GM23338 (cell line): ENCODE results near the gene OGFRL1. TPM values are rescaled to one million over a fixed set of nuclear protein-coding genes. Genes with fewer than 3 reads are reported as not detected.

Source experiments
- ATAC-seq: fragments of 200-7000 bp; cut with Tn5 transposase; 3 replicates; pipeline ENCODE4 v1.9.1; 2020
- DNase-seq: peaks from one replicate; pipeline ENCODE4 v3.0.0-alpha.2; 2015; ENCODE audit warnings: low spot score
- H2AFZ ChIP-seq: fragments of 200-600 bp; sonication (generic); 2 replicates; pipeline ENCODE4 v1.8.0; 2016; ENCODE audit warnings: antibody characterized with exemption, mild to moderate bottlenecking, moderate library complexity
- H3F3A ChIP-seq: fragments of 200-600 bp; sonication (generic); replicated peaks from 2 replicates; pipeline ENCODE4 v1.8.0; 2017; ENCODE audit warnings: antibody characterized with exemption, mixed run types, low read depth
- H3K27ac ChIP-seq: fragments of 200-600 bp; sonication (generic); 2 replicates; pipeline ENCODE4 v1.6.1; 2016; ENCODE audit warnings: low read depth
- H3K27me3 ChIP-seq: fragments of 200-600 bp; sonication (generic); 2 replicates; pipeline ENCODE4 v1.8.0; 2016; ENCODE audit warnings: mild to moderate bottlenecking, mixed run types, moderate library complexity; ENCODE audit not compliant: insufficient read depth
- H3K36me3 ChIP-seq: fragments of 200-600 bp; sonication (generic); 2 replicates; pipeline ENCODE4 v1.8.0; 2016; ENCODE audit warnings: mild to moderate bottlenecking; ENCODE audit not compliant: insufficient read depth
- H3K4me1 ChIP-seq: fragments of 200-600 bp; sonication (generic); 2 replicates; pipeline ENCODE4 v1.8.0; 2016; ENCODE audit warnings: mild to moderate bottlenecking, moderate library complexity; ENCODE audit not compliant: insufficient read depth
- H3K4me2 ChIP-seq: fragments of 200-600 bp; sonication (generic); 2 replicates; pipeline ENCODE4 v1.7.1; 2017; ENCODE audit warnings: mixed run types
- H3K4me3 ChIP-seq: fragments of 200-600 bp; sonication (generic); 2 replicates; pipeline ENCODE4 v1.6.1; 2016; ENCODE audit warnings: mixed run types
- H3K79me2 ChIP-seq: fragments of 200-600 bp; sonication (generic); replicated peaks from 2 replicates; pipeline ENCODE4 v1.8.0; 2017; ENCODE audit warnings: mild to moderate bottlenecking; ENCODE audit not compliant: insufficient read depth
- H3K9me2 ChIP-seq: fragments of 200-600 bp; sonication (generic); 2 replicates; pipeline ENCODE4 v1.8.0; 2017; ENCODE audit not compliant: insufficient read depth
- H4K20me1 ChIP-seq: fragments of 200-600 bp; sonication (generic); replicated peaks from 2 replicates; pipeline ENCODE4 v1.8.0; 2017; ENCODE audit warnings: mild to moderate bottlenecking; ENCODE audit not compliant: insufficient read depth
- H3K27ac Mint-ChIP-seq: 2 replicates; pipeline ENCODE4 v1.8.0; 2020; ENCODE audit warnings: inconsistent platforms, mild to moderate bottlenecking, moderate library complexity, mixed read lengths
- H3K27me3 Mint-ChIP-seq: 3 replicates; pipeline ENCODE4 v1.8.0; 2022; ENCODE audit warnings: low read depth, mild to moderate bottlenecking, moderate library complexity, mixed read lengths, inconsistent platforms; ENCODE audit not compliant: insufficient read depth, poor library complexity
- H3K36me3 Mint-ChIP-seq: 3 replicates; pipeline ENCODE4 v1.8.0; 2021; ENCODE audit warnings: low read depth, mild to moderate bottlenecking, inconsistent platforms, moderate library complexity, mixed read lengths
- H3K4me1 Mint-ChIP-seq: 3 replicates; pipeline ENCODE4 v1.8.0; 2020; ENCODE audit warnings: mild to moderate bottlenecking, inconsistent platforms, mixed read lengths
- H3K4me3 Mint-ChIP-seq: 3 replicates; pipeline ENCODE4 v1.8.0; 2021; ENCODE audit warnings: moderate library complexity, mild to moderate bottlenecking, inconsistent platforms, mixed read lengths
- H3K9me3 Mint-ChIP-seq: 3 replicates; pipeline ENCODE4 v1.8.0; 2020; ENCODE audit warnings: moderate library complexity, mild to moderate bottlenecking, inconsistent platforms, mixed read lengths
- CREB1 ChIP-seq: fragments of 250-450 bp; sonication (Bioruptor Pico); IDR thresholded peaks from 2 replicates; pipeline ENCODE4 v1.5.0; 2020; ENCODE audit warnings: low read depth, mild to moderate bottlenecking, moderate library complexity
- EZH2phosphoT487 ChIP-seq: fragments of 200-600 bp; sonication (generic); IDR thresholded peaks from one replicate; pipeline ENCODE4 v1.8.1; 2018; ENCODE audit warnings: antibody characterized with exemption; ENCODE audit not compliant: unreplicated experiment
- NANOG ChIP-seq: IDR thresholded peaks from 2 replicates; pipeline ENCODE4 v1.6.1; 2016; ENCODE audit warnings: antibody characterized with exemption, borderline replicate concordance
- polyA plus RNA-seq: library from polyadenylated mRNA; unstranded; fragments of >200 nt; fragmentation: Nextera tagmentation; extraction: Ambion mirVana; gene quantifications from 2 replicates; pipeline ENCODE4 v1.2.1, GENCODE V29; 2016
- total RNA-seq: library from RNA; depleted of rRNA; stranded (reverse); fragments of >200 nt; shearing (Covaris generic); gene quantifications from 2 replicates; pipeline ENCODE4 v1.2.3, GENCODE V29; 2014
- TF ChIP-seq, protein P1 (sequence below), 2 experiments: fragments of 200-600 bp in 1 of 2; sonication (generic) in 1 of 2; conservative IDR thresholded peaks; 2 replicates each; pipeline versions ENCODE4 v1.5.1 to v1.6.1; 2016 to 2017; ENCODE audit warnings: antibody characterized with exemption in 2 of 2, low read depth in 2 of 2, mild to moderate bottlenecking in 2 of 2, moderate library complexity in 1 of 2
- TF ChIP-seq, protein P2 (sequence below): IDR thresholded peaks from one replicate; pipeline ENCODE4 v1.6.1; 2018; ENCODE audit warnings: antibody characterized with exemption; ENCODE audit not compliant: unreplicated experiment
- TF ChIP-seq, protein P3 (sequence below): IDR thresholded peaks from 2 replicates; pipeline ENCODE4 v1.6.1; 2016; ENCODE audit warnings: antibody characterized with exemption

The OGFRL1 gene
- total and polyA plus RNA-seq, 2 experiments from 2014 or later = 4.2 to 10.0 TPM

DNA sequence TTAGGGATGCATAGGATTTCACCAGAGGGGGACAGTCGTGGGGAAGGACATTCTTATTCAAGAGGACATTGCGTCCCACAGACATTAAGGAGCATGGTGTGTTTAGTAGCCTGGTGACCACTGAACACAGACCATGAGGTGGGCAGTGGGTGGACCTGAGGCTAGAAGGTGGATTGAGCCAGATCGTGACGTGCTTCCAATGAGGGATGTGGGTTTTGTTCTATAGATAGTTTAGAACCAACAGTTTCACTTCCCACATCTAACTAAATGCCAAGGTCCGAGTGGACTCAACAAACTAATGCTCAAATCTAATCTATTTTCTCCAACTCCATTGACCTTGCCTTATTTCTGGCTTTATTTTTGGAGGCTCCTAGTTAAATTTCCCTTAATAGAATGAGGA is 58.5 kb downstream of the OGFRL1 start:
- no peak for DNase-seq
- no peaks in the 10 kb centered on the region for H3K4me1 ChIP-seq
- TF ChIP-seq NANOG = no peak
- no peak overlapping the region for H3K4me2 ChIP-seq
- H2AFZ ChIP-seq = no peak overlapping the region
- no peaks in the 10 kb centered on the region for H4K20me1 ChIP-seq
- 0 out of 2 replicates have a peak, but pooled peaks cover 8% of the 10 kb centered on the region for H3K9me2 ChIP-seq
- no peaks in the 10 kb centered on the region for H3K36me3 ChIP-seq
- no peaks in the 10 kb centered on the region for H3K79me2 ChIP-seq
- H3K27ac Mint-ChIP-seq = no peak overlapping the region
- H3K9me3 Mint-ChIP-seq = no peaks in the 10 kb centered on the region
- ATAC-seq = no peak
- no peaks in the 10 kb centered on the region for H3K36me3 Mint-ChIP-seq
- H3K27ac ChIP-seq = no peak overlapping the region
- no peaks in the 10 kb centered on the region for H3F3A ChIP-seq
- H3K4me1 Mint-ChIP-seq = peaks cover 12% of the 10 kb centered on the region
- H3K27me3 ChIP-seq = no peaks in the 10 kb centered on the region
- H3K4me3 ChIP-seq = no peak overlapping the region
- H3K4me3 Mint-ChIP-seq = no peak overlapping the region
- no peaks in the 10 kb centered on the region for H3K27me3 Mint-ChIP-seq

DNA sequence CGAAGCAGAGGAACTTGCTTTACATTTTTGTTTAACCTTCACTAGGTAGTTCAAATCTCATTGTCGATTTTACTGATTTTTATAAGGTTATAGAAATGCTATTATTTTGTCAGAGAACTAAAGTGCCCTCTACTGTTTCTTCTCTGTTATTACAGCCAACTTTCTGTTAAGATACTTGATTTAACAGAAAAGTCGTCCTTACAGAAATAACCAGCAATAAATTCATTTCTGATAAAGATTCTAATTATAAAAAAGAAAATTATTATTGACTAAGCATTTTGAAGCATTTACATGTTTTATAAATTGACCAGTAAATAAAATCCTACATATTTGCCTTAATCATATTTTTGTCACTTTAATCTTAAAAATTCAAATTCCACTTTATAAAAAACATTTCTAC is 60.8 kb downstream of the OGFRL1 start:
- H3K4me1 ChIP-seq = no peaks in the 10 kb centered on the region
- no peak overlapping the region for H2AFZ ChIP-seq
- no peaks in the 10 kb centered on the region for H3F3A ChIP-seq
- Mint-ChIP-seq H3K27me3 (no peaks in the 10 kb centered on the region), H3K36me3 (no peaks in the 10 kb centered on the region), H3K27ac (no peak overlapping the region), H3K4me1 (peaks cover 4% of the 10 kb centered on the region; the same call in 1 of the 3 replicates), H3K4me3 (no peak overlapping the region), H3K9me3 (no peaks in the 10 kb centered on the region)
- no peaks in the 10 kb centered on the region for H3K36me3 ChIP-seq
- no peaks in the 10 kb centered on the region for H3K27me3 ChIP-seq
- H3K4me3 ChIP-seq = no peak overlapping the region
- H3K27ac ChIP-seq = no peak overlapping the region
- no peaks in the 10 kb centered on the region for H4K20me1 ChIP-seq
- TF ChIP-seq CREB1 (CRISPR knock-in tag) (no peak), EZH2phosphoT487 (no peak)
- TF ChIP-seq, protein P1, sequence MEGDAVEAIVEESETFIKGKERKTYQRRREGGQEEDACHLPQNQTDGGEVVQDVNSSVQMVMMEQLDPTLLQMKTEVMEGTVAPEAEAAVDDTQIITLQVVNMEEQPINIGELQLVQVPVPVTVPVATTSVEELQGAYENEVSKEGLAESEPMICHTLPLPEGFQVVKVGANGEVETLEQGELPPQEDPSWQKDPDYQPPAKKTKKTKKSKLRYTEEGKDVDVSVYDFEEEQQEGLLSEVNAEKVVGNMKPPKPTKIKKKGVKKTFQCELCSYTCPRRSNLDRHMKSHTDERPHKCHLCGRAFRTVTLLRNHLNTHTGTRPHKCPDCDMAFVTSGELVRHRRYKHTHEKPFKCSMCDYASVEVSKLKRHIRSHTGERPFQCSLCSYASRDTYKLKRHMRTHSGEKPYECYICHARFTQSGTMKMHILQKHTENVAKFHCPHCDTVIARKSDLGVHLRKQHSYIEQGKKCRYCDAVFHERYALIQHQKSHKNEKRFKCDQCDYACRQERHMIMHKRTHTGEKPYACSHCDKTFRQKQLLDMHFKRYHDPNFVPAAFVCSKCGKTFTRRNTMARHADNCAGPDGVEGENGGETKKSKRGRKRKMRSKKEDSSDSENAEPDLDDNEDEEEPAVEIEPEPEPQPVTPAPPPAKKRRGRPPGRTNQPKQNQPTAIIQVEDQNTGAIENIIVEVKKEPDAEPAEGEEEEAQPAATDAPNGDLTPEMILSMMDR (conservative IDR thresholded peaks at IDR 0.05; ENCODE audit: low read depth in 2 of 2) = peak in 1 of 2 experiments; percentile 87; a peak in 3 of 4 replicates
- H3K9me2 ChIP-seq = no peaks in the 10 kb centered on the region
- DNase-seq = peak; percentile 60
- no peak overlapping the region for H3K4me2 ChIP-seq
- ATAC-seq = no peak
- H3K79me2 ChIP-seq = no peaks in the 10 kb centered on the region

DNA sequence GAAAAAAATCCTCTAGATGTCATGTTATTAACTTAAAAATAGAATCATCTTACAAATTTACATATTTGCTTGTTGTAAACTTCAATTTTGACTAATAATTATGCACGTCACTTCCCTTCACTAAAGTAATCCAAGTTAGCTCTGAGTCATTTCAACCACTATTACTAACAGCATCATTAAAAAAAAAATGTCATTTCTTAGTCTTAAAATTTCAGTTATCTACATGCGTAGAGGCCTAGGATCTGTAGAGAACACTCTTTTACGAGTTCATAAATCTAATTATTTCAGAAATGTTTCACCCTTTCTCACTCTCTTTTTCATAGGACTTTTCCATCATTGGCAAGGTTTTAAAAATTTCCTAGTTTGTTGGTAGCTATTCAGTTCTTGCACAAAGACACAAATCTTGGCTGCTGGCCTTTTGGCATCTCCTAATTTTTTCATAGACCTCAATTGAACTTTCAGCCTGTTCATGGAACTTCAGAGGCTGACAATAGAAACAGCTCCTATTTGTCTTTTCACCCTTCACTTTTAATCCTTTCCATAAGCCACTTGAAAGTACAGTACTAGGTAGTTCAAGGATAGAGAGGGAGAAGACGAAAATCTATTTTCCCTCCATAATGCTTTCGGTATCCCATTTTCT is 61.5 kb downstream of the OGFRL1 start:
- Mint-ChIP-seq H3K9me3 (no peaks in the 10 kb centered on the region), H3K4me1 (peaks cover 4% of the 10 kb centered on the region; the same call in 1 of the 3 replicates), H3K36me3 (no peaks in the 10 kb centered on the region), H3K27ac (no peak overlapping the region), H3K27me3 (no peaks in the 10 kb centered on the region), H3K4me3 (no peak overlapping the region)
- Histone ChIP-seq H3K27ac (no peak overlapping the region), H3F3A (no peaks in the 10 kb centered on the region), H3K79me2 (no peaks in the 10 kb centered on the region), H3K4me2 (no peak overlapping the region), H3K27me3 (no peaks in the 10 kb centered on the region), H3K4me3 (no peak overlapping the region), H3K9me2 (no peaks in the 10 kb centered on the region), H3K36me3 (no peaks in the 10 kb centered on the region), H2AFZ (peak overlapping the region; percentile 21; the same call in 1 of the 2 replicates), H4K20me1 (no peaks in the 10 kb centered on the region), H3K4me1 (no peaks in the 10 kb centered on the region)
- no peak for ATAC-seq
- DNase-seq = no peak
- TF ChIP-seq NANOG = no peak
- TF ChIP-seq, protein P2, sequence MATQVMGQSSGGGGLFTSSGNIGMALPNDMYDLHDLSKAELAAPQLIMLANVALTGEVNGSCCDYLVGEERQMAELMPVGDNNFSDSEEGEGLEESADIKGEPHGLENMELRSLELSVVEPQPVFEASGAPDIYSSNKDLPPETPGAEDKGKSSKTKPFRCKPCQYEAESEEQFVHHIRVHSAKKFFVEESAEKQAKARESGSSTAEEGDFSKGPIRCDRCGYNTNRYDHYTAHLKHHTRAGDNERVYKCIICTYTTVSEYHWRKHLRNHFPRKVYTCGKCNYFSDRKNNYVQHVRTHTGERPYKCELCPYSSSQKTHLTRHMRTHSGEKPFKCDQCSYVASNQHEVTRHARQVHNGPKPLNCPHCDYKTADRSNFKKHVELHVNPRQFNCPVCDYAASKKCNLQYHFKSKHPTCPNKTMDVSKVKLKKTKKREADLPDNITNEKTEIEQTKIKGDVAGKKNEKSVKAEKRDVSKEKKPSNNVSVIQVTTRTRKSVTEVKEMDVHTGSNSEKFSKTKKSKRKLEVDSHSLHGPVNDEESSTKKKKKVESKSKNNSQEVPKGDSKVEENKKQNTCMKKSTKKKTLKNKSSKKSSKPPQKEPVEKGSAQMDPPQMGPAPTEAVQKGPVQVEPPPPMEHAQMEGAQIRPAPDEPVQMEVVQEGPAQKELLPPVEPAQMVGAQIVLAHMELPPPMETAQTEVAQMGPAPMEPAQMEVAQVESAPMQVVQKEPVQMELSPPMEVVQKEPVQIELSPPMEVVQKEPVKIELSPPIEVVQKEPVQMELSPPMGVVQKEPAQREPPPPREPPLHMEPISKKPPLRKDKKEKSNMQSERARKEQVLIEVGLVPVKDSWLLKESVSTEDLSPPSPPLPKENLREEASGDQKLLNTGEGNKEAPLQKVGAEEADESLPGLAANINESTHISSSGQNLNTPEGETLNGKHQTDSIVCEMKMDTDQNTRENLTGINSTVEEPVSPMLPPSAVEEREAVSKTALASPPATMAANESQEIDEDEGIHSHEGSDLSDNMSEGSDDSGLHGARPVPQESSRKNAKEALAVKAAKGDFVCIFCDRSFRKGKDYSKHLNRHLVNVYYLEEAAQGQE = no peak
- TF ChIP-seq, protein P3, sequence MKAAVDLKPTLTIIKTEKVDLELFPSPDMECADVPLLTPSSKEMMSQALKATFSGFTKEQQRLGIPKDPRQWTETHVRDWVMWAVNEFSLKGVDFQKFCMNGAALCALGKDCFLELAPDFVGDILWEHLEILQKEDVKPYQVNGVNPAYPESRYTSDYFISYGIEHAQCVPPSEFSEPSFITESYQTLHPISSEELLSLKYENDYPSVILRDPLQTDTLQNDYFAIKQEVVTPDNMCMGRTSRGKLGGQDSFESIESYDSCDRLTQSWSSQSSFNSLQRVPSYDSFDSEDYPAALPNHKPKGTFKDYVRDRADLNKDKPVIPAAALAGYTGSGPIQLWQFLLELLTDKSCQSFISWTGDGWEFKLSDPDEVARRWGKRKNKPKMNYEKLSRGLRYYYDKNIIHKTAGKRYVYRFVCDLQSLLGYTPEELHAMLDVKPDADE = no peak
